Stimulated activated CD8-positive, alpha-beta memory T cell treated with anti-CD3 and anti-CD28 coated beads, Interleukin-15, amount 100 ng/mL, for 24 hours (primary cell): ENCODE measurements around the gene GTF3A.
A peak's percentile ranks its signal among the peaks of the same experiment; 100 is the strongest.

ENCODE experiments used
- DNase-seq: peaks from one replicate; pipeline ENCODE4 v3.0.0-alpha.2; 2020; ENCODE audit warnings: low read depth

Gene GTF3A

GRCh38 chr13:27449081-27449603 is 24.7 kb downstream of the GTF3A start:
- no peak for DNase-seq

DNA sequence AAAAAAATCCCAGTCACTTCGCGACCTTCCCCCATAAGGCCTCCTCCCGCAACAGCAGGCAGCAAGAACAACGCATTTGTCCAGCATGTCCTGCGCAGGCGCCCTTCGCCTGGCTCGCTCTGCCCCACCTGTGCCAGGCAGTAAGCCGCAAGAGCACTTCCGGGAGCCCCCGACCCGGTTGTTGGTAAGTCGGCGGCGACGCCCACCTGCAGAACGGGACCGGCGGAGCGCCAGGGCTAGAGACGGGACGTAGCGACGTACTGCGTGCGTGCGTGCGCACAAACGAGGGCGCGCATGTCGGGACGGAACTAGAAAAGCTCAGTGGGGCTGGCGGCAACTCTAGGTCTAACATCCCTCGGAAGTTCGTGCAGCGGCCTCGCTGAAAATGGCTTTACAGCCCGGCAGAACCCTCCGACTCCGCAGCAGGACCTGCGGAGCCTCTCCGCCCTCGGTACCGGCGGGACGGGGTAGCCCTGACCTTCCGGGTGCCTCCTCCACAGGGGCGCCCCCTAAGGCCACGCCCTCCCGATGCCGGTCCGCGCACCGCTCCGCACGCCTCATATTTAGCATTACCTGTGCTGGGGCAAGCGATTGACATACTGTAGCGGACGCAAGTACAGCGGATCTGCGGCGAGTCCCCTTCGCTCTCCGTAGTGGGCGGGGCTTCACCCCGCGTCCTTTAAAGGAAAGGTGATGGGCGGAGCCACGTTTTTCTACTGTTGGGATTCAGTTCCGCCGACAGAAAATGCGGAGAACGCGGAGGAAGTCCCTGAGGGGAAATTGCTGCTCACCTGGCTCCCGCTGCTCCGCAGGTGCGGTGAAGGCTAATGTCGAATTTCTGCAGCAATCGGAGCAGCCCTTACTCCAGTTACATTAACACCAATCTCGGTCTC is 25.8 kb downstream of the GTF3A start, which contains the start of gene MTIF3:
MTIF3 (minus strand) TSS at position 629 of the 893 bp plus-strand sequence. CDS start 10,116 bp downstream, outside the sequence.
- DNase-seq = peak; percentile 81

GRCh38 chr13:27450921-27451471 is 26.6 kb downstream of the GTF3A start:
- DNase-seq = no peak

- no peak for DNase-seq
Measured at GRCh38 chr13:27455331-27455855, 31.0 kb downstream of the GTF3A start.

DNA sequence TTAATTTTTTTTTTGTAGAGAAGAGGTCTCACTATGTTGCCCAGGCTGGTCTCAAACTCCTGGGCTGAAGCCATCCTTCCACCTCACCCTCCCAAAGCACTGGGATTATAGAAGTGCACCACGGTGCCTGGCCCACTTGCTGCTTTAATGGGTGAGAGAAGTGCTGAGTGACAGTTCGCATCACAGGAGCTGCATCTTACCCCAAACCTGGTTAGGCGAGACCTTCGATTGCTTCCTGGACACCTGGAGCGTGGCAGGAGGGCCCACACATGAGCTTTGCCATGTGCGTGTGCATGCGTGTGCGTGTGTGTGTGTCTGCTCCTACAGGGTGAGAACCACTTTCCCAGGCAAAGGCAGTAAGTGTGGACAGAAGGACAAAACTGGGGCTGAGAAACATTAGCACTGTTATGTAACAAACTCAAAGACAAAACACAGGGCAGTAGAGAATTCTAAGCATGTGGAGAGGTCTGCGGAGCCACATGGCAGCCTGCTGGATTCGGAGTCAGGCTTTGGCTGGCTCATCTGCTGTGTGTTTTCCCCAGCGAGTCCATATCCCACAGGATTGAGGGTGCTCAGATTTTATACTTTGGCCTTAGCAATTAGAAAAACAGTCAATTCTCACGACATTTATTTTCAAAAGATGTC is 37.6 kb downstream of the GTF3A start:
- DNase-seq = no peak

GRCh38 chr13:27463500-27463899 is 39.1 kb downstream of the GTF3A start:
- no peak for DNase-seq

- no peak for DNase-seq
Measured at GRCh38 chr13:27465611-27466010, 41.2 kb downstream of the GTF3A start.

GRCh38 chr13:27466513-27466912 is 42.1 kb downstream of the GTF3A start:
- DNase-seq = no peak

DNA sequence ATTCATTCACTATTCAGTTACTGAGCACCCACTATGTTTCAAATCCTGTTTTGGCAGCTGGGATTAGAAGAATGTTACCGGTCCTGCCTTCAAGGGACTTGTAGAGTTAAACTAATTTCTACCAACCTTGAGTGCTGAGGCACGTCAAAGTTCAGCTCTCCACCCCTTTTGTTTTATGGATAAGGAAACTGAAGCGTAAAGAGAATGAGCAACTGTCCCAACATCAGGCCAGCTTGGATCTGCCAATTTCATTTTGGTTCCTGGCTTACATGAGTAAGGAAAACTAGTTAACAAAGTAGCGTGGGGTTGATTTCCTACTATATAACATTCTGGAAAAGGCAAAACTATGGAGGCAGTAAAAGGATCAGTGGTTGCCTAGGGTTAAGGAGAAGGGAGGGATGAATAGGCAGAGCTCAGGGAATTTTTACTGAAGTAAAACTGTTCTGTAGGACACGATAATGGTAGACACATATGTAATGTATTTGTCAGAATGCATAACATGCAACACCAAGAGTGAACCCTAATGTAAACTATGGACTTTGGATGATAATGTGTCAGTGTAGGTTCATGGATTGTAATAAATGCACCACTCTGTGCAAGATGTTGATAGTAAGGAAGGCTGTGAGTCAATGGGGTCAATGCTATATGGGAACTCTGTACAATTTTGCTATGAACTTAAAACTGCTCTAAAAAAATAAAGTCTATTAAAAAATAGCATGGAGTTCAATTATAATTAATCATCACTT is 45.8 kb downstream of the GTF3A start:
- no peak for DNase-seq

GRCh38 chr13:27472441-27472840 is 48.0 kb downstream of the GTF3A start:
- DNase-seq = no peak

GRCh38 chr13:27472941-27473340 is 48.5 kb downstream of the GTF3A start:
- DNase-seq = no peak

GRCh38 chr13:27474751-27475268 is 50.4 kb downstream of the GTF3A start:
- DNase-seq = no peak

DNA sequence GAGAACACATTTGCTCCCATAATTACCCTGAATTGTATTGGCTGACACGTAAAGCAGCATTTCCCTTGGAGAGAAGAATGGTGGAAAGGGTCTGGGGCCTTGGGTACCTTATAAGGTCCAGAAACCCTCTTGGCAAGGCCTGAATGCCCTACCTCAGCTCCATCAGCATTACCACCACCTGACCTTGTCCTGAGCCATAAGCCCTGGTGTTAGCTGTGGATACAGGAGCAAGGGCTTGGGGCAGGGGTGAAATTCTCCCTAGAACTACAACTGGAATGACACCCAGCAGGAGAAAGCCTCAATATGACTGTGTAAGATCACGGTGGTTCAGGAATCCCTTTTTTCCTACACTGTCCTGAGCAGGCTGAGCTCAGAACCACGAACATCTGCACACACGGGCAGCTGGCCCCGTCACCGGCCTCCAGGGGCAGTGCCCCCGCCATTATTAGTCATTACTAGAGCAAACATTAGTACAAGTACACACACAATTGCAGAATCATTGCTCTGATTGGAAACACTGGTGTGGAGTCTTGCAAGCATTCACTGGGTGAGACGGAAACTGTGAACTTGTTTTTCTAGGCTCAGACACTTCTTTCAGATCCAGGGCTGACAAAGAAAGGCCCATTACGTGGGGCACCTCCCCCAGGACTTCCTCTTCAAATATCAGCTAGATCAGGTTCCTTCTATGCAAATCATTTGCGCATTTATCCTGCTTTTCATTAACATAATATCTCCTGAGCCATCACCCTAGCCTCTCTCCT is 52.7 kb downstream of the GTF3A start:
- DNase-seq = no peak

DNA sequence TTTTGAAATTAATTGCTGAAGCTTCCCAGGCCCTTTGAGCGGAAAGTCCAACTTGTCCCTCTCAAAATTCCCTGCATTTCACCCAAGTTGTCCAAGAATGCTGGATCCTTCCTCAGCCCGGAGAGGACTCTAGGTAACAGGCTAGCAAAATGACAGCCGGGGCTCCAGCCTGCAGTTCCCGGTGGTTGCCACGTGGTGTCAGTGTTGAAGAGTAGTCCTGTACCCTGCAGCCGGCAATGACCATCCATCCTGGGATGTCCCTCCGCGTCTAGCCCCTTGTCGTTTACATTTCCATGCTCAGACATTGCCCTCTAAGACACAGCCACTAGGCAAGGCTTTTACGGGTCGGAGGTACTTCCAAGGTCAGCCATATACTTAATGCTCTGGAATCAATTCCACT is 57.3 kb downstream of the GTF3A start:
- no peak for DNase-seq

DNA sequence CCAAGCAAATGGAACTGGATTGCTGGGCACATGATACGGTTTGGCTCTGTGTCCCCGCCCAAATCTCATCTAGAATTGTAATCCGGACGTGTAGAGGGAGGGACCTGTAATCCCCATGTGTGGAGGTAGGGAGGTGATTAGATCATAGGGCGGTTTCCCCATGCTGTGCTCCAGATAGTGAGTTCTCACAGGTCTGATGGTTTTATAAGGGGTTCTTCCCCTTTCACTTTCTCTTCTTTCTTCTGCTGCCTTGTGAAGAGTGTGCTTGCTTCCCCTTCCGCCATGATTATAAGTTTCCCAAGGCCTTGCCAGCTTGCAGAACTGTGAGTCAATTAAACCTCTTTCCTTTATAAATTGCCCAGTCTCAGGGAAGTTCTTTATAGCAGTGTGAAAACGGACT is 58.6 kb downstream of the GTF3A start:
- no peak for DNase-seq

GRCh38 chr13:27483421-27483820 is 59.0 kb downstream of the GTF3A start:
- DNase-seq = no peak
